ENCODE results near the gene KCNJ9.

KCNJ9 gene

GRCh38 chr1:160134791-160135572 lies 53.6 kb downstream of the KCNJ9 start:
- H3K4me3 ChIP-seq (replicated peaks; ENCODE audit: low read depth, low read length) = no peak overlapping the region
- no peak for DNase-seq (ENCODE audit: low read depth)
- TF ChIP-seq, protein P1, sequence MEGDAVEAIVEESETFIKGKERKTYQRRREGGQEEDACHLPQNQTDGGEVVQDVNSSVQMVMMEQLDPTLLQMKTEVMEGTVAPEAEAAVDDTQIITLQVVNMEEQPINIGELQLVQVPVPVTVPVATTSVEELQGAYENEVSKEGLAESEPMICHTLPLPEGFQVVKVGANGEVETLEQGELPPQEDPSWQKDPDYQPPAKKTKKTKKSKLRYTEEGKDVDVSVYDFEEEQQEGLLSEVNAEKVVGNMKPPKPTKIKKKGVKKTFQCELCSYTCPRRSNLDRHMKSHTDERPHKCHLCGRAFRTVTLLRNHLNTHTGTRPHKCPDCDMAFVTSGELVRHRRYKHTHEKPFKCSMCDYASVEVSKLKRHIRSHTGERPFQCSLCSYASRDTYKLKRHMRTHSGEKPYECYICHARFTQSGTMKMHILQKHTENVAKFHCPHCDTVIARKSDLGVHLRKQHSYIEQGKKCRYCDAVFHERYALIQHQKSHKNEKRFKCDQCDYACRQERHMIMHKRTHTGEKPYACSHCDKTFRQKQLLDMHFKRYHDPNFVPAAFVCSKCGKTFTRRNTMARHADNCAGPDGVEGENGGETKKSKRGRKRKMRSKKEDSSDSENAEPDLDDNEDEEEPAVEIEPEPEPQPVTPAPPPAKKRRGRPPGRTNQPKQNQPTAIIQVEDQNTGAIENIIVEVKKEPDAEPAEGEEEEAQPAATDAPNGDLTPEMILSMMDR (IDR thresholded peaks at IDR 0.05; ENCODE audit: low read length, missing control alignments) = no peak

GRCh38 chr1:160136121-160136925 lies 55.0 kb downstream of the KCNJ9 start:
- no peak for DNase-seq (ENCODE audit: low read depth)
- TF ChIP-seq, protein P1 (IDR thresholded peaks at IDR 0.05; ENCODE audit: low read length, missing control alignments) = no peak
- no peak overlapping the region for H3K4me3 ChIP-seq (replicated peaks; ENCODE audit: low read depth, low read length)

DNA sequence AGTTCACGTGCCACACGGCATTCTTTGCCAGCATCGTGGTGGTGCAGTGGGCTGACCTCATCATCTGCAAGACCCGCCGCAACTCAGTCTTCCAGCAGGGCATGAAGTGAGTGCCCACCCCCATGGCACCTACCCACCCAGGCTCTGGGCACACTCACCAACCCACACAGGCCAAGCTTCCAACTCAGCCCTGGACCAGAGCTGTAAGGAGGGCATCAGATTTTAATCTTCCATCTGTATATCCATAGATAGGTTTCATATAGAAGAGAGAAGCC lies 55.5 kb downstream of the KCNJ9 start:
- TF ChIP-seq, protein P1 (IDR thresholded peaks at IDR 0.05; ENCODE audit: low read length, missing control alignments) = no peak
- no peak for DNase-seq (ENCODE audit: low read depth)
- H3K4me3 ChIP-seq (replicated peaks; ENCODE audit: low read depth, low read length) = no peak overlapping the region

- no peak overlapping the region for H3K4me3 ChIP-seq (replicated peaks; ENCODE audit: low read depth, low read length)
- DNase-seq (ENCODE audit: low read depth) = no peak
- TF ChIP-seq, protein P1 (IDR thresholded peaks at IDR 0.05; ENCODE audit: low read length, missing control alignments) = no peak
These were observed 56.0 kb downstream of the KCNJ9 start for GRCh38 chr1:160137216-160137862.

DNA sequence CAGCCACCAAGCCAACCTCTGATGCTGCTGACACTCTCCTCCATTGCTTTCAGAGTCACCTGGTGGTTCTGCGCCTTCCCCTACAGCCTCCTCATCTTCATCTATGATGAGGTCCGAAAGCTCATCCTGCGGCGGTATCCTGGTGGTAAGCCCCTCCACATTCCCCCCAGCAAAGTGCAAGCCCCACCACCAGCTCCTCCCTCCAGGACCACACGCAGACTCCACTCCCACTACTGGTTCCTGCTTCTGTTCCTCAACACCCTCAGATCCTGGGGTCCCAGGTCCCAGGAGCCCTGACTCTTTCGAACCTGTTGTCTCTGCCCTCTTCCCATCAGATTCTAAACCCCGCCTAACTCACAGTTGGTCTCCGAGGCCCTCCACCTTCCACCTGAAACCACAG lies 58.5 kb downstream of the KCNJ9 start:
- DNase-seq (ENCODE audit: low read depth) = no peak
- no peak overlapping the region for H3K4me3 ChIP-seq (replicated peaks; ENCODE audit: low read depth, low read length)
- TF ChIP-seq, protein P1 (IDR thresholded peaks at IDR 0.05; ENCODE audit: low read length, missing control alignments) = no peak

All from fibroblast of pulmonary artery (primary cell).